Measurements from ENCODE around the gene PIP5K1C. TPM values are rescaled to one million over a fixed set of nuclear protein-coding genes. Genes with fewer than 3 reads are reported as not detected.

The PIP5K1C gene
- total RNA-seq, 1 donor from 2014 or later, result 22.5 TPM

GRCh38 chr19:3612901-3613741, 87.1 kb downstream of the PIP5K1C start:
- no peaks in the 10 kb centered on the region for H3K27me3 Mint-ChIP-seq
- no peaks in the 10 kb centered on the region for H3K9me3 Mint-ChIP-seq
- no peak overlapping the region for H3K4me3 Mint-ChIP-seq
- H3K27ac Mint-ChIP-seq, result no peak overlapping the region
- peaks cover 13% of the 10 kb centered on the region for H3K36me3 Mint-ChIP-seq (ENCODE audit: low read depth)
- intact Hi-C loops (cut with micrococcal nuclease), result no loop called here
- H3K4me1 Mint-ChIP-seq, result peaks cover 7% of the 10 kb centered on the region
- DNase-seq, result no peak

- Mint-ChIP-seq H3K9me3 (no peaks in the 10 kb centered on the region), H3K36me3 (ENCODE audit: low read depth) (peaks cover 10% of the 10 kb centered on the region), H3K27me3 (peaks cover 4% of the 10 kb centered on the region), H3K4me1 (peaks cover 9% of the 10 kb centered on the region), H3K27ac (no peak overlapping the region), H3K4me3 (no peak overlapping the region)
- intact Hi-C loops (cut with micrococcal nuclease), result no loop called here
- DNase-seq, result no peak
These were observed 87.9 kb downstream of the PIP5K1C start for GRCh38 chr19:3612330-3612729.

- Mint-ChIP-seq H3K4me1 (peaks cover 6% of the 10 kb centered on the region), H3K36me3 (ENCODE audit: low read depth) (peaks cover 10% of the 10 kb centered on the region), H3K4me3 (no peak overlapping the region), H3K27ac (no peak overlapping the region), H3K9me3 (no peaks in the 10 kb centered on the region), H3K27me3 (peaks cover 6% of the 10 kb centered on the region)
- DNase-seq, result no peak
- intact Hi-C loops (cut with micrococcal nuclease), result no loop called here
These were observed 88.4 kb downstream of the PIP5K1C start for GRCh38 chr19:3611841-3612240.

GRCh38 chr19:3610745-3611717, 89.2 kb downstream of the PIP5K1C start:
- Mint-ChIP-seq H3K9me3 (no peaks in the 10 kb centered on the region), H3K4me3 (no peak overlapping the region), H3K36me3 (ENCODE audit: low read depth) (peaks cover 10% of the 10 kb centered on the region), H3K27me3 (peaks cover 6% of the 10 kb centered on the region), H3K27ac (no peak overlapping the region), H3K4me1 (peaks cover 6% of the 10 kb centered on the region)
- intact Hi-C loops (cut with micrococcal nuclease), result no loop called here
- no peak for DNase-seq

GRCh38 chr19:3609779-3610719, 90.2 kb downstream of the PIP5K1C start:
- Mint-ChIP-seq H3K4me3 (no peak overlapping the region), H3K9me3 (no peaks in the 10 kb centered on the region), H3K4me1 (peaks cover 6% of the 10 kb centered on the region), H3K36me3 (ENCODE audit: low read depth) (peaks cover 10% of the 10 kb centered on the region), H3K27ac (no peak overlapping the region), H3K27me3 (peaks cover 6% of the 10 kb centered on the region)
- intact Hi-C loops (cut with micrococcal nuclease), result no loop called here
- DNase-seq, result no peak

GRCh38 chr19:3608750-3609322, 91.4 kb downstream of the PIP5K1C start:
- no peak overlapping the region for H3K4me3 Mint-ChIP-seq
- intact Hi-C loops (cut with micrococcal nuclease), result no loop called here
- no peak overlapping the region for H3K27ac Mint-ChIP-seq
- H3K9me3 Mint-ChIP-seq, result no peaks in the 10 kb centered on the region
- H3K36me3 Mint-ChIP-seq (ENCODE audit: low read depth), result peaks cover 10% of the 10 kb centered on the region
- no peak for DNase-seq
- peaks cover 6% of the 10 kb centered on the region for H3K27me3 Mint-ChIP-seq
- H3K4me1 Mint-ChIP-seq, result peaks cover 6% of the 10 kb centered on the region

GRCh38 chr19:3608079-3608641, 92.1 kb downstream of the PIP5K1C start:
- Mint-ChIP-seq H3K9me3 (no peaks in the 10 kb centered on the region), H3K36me3 (ENCODE audit: low read depth) (peaks cover 10% of the 10 kb centered on the region), H3K4me1 (peaks cover 6% of the 10 kb centered on the region), H3K27ac (no peak overlapping the region), H3K4me3 (peak overlapping the region; percentile 54), H3K27me3 (peaks cover 6% of the 10 kb centered on the region)
- intact Hi-C loops (cut with micrococcal nuclease), result no loop called here
- DNase-seq, result no peak

GRCh38 chr19:3607303-3608078, 92.8 kb downstream of the PIP5K1C start:
- no peak overlapping the region for H3K27ac Mint-ChIP-seq
- H3K4me1 Mint-ChIP-seq, result peaks cover 6% of the 10 kb centered on the region
- intact Hi-C loops (cut with micrococcal nuclease), result no loop called here
- H3K36me3 Mint-ChIP-seq (ENCODE audit: low read depth), result peaks cover 10% of the 10 kb centered on the region
- H3K27me3 Mint-ChIP-seq, result peaks cover 6% of the 10 kb centered on the region
- no peaks in the 10 kb centered on the region for H3K9me3 Mint-ChIP-seq
- peak overlapping the region; percentile 54 for H3K4me3 Mint-ChIP-seq
- DNase-seq, result no peak

- peaks cover 6% of the 10 kb centered on the region for H3K4me1 Mint-ChIP-seq
- no peaks in the 10 kb centered on the region for H3K9me3 Mint-ChIP-seq
- peak within 1 kb of the TSS; percentile 54 for H3K4me3 Mint-ChIP-seq
- intact Hi-C loops (cut with micrococcal nuclease), result no loop called here
- DNase-seq, result peak; percentile 85
- H3K36me3 Mint-ChIP-seq (ENCODE audit: low read depth), result peaks cover 7% of the 10 kb centered on the region
- no peak within 1 kb of the TSS for H3K27ac Mint-ChIP-seq
- H3K27me3 Mint-ChIP-seq, result peaks cover 6% of the 10 kb centered on the region
These were observed 93.5 kb downstream of the PIP5K1C start, which contains the start of gene TBXA2R for GRCh38 chr19:3606690-3607289. TSS of gene TBXA2R (minus strand) at chr19:3606875. CDS start at chr19:3600634, 6,241 bp downstream.

- peak; percentile 75 for DNase-seq
- H3K4me1 Mint-ChIP-seq, result peaks cover 6% of the 10 kb centered on the region
- H3K9me3 Mint-ChIP-seq, result no peaks in the 10 kb centered on the region
- intact Hi-C loops (cut with micrococcal nuclease), result no loop called here
- no peak overlapping the region for H3K4me3 Mint-ChIP-seq
- peaks cover 6% of the 10 kb centered on the region for H3K36me3 Mint-ChIP-seq (ENCODE audit: low read depth)
- H3K27me3 Mint-ChIP-seq, result peaks cover 6% of the 10 kb centered on the region
- no peak overlapping the region for H3K27ac Mint-ChIP-seq
These were observed 94.0 kb downstream of the PIP5K1C start for GRCh38 chr19:3606174-3606689.

- Mint-ChIP-seq H3K4me3 (no peak overlapping the region), H3K4me1 (peaks cover 6% of the 10 kb centered on the region), H3K27me3 (peaks cover 6% of the 10 kb centered on the region), H3K9me3 (no peaks in the 10 kb centered on the region), H3K27ac (no peak overlapping the region), H3K36me3 (ENCODE audit: low read depth) (peaks cover 6% of the 10 kb centered on the region)
- intact Hi-C loops (cut with micrococcal nuclease), result no loop called here
- no peak for DNase-seq
These were observed 94.5 kb downstream of the PIP5K1C start for GRCh38 chr19:3605770-3606169.

- no peaks in the 10 kb centered on the region for H3K9me3 Mint-ChIP-seq
- H3K4me1 Mint-ChIP-seq, result peaks cover 6% of the 10 kb centered on the region
- peaks cover 6% of the 10 kb centered on the region for H3K27me3 Mint-ChIP-seq
- DNase-seq, result no peak
- H3K36me3 Mint-ChIP-seq (ENCODE audit: low read depth), result peaks cover 2% of the 10 kb centered on the region
- no peak overlapping the region for H3K27ac Mint-ChIP-seq
- H3K4me3 Mint-ChIP-seq, result no peak overlapping the region
- intact Hi-C loops (cut with micrococcal nuclease), result no loop called here
These were observed 94.9 kb downstream of the PIP5K1C start for GRCh38 chr19:3605361-3605760.

Measured in activated CD4-positive, alpha-beta T cell treated with anti-CD3 and anti-CD28 coated beads, Interleukin-2, amount 10 ng/mL, durations not matched to agents 24 days and 14 days (primary cell).